Osteoblast (primary cell): ENCODE results near the gene CACNA1C. TPM values are rescaled to one million over a fixed set of nuclear protein-coding genes. Genes with fewer than 3 reads are reported as not detected.

Source experiments
- DNase-seq: peaks from one replicate; pipeline ENCODE4 v3.0.0; 2011; ENCODE audit warnings: low spot score, mixed read lengths; ENCODE audit not compliant: insufficient read length; ENCODE audit errors: missing footprints
- H2AFZ ChIP-seq: 2 replicates; pipeline ENCODE4 v1.6.0; 2011; ENCODE audit warnings: mild to moderate bottlenecking, low read length
- H3K27ac ChIP-seq: 2 replicates; pipeline ENCODE4 v1.5.1; 2011; ENCODE audit warnings: mild to moderate bottlenecking, low read depth, low read length, moderate library complexity
- H3K27me3 ChIP-seq: 2 replicates; pipeline ENCODE4 v1.6.0; 2012; ENCODE audit warnings: mild to moderate bottlenecking, control low read depth, inconsistent platforms, low read length, moderate library complexity; ENCODE audit not compliant: insufficient read depth
- H3K36me3 ChIP-seq: 2 replicates; pipeline ENCODE4 v1.5.1; 2011; ENCODE audit warnings: mild to moderate bottlenecking, low read length, control low read depth, moderate library complexity; ENCODE audit not compliant: insufficient read depth
- H3K4me1 ChIP-seq: 2 replicates; pipeline ENCODE4 v1.5.1; 2011; ENCODE audit warnings: mild to moderate bottlenecking, low read length, control low read depth, moderate library complexity; ENCODE audit not compliant: insufficient read depth
- H3K4me2 ChIP-seq: 2 replicates; pipeline ENCODE4 v1.6.0; 2011; ENCODE audit warnings: mild to moderate bottlenecking, low read length; ENCODE audit not compliant: insufficient read depth
- H3K4me3 ChIP-seq: fragments of 200-600 bp; sonication (generic); 3 replicates; pipeline ENCODE4 v1.5.1; 2012; ENCODE audit warnings: mild to moderate bottlenecking, low read length, inconsistent platforms; ENCODE audit not compliant: insufficient read depth
- H3K79me2 ChIP-seq: 2 replicates; pipeline ENCODE4 v1.6.0; 2012; ENCODE audit warnings: mild to moderate bottlenecking, low read length, control low read depth, inconsistent platforms; ENCODE audit not compliant: insufficient read depth
- H3K9me3 ChIP-seq: 2 replicates; pipeline ENCODE4 v1.5.1; 2011; ENCODE audit warnings: low read depth, low read length, control low read depth
- H4K20me1 ChIP-seq: 2 replicates; pipeline ENCODE4 v1.6.0; 2012; ENCODE audit warnings: mild to moderate bottlenecking, low read length, control low read depth; ENCODE audit not compliant: insufficient read depth
- CTCF ChIP-seq: IDR thresholded peaks from 2 replicates; pipeline ENCODE4 v1.5.1; 2011; ENCODE audit warnings: mild to moderate bottlenecking, low read depth, low read length, moderate library complexity; ENCODE audit errors: extremely low read depth
- total RNA-seq: library from RNA; depleted of rRNA; stranded (reverse); fragments of >200 nt; gene quantifications from 2 replicates; pipeline ENCODE4 v1.2.3, GENCODE V29; 2012

CACNA1C gene
- total RNA-seq, 1 donor: 19.2 TPM

- TF ChIP-seq CTCF: no peak
- no peak overlapping the region for H2AFZ ChIP-seq
- H3K4me3 ChIP-seq: no peak overlapping the region
- no peak overlapping the region for H3K4me2 ChIP-seq
- H3K9me3 ChIP-seq: no peaks in the 10 kb centered on the region
- H3K27ac ChIP-seq: no peak overlapping the region
- no peak for DNase-seq
- H3K4me1 ChIP-seq: peaks cover 17% of the 10 kb centered on the region
- no peaks in the 10 kb centered on the region for H3K79me2 ChIP-seq
- peaks cover 45% of the 10 kb centered on the region for H4K20me1 ChIP-seq
- no peaks in the 10 kb centered on the region for H3K27me3 ChIP-seq
- no peaks in the 10 kb centered on the region for H3K36me3 ChIP-seq
These were observed 376.2 kb downstream of the CACNA1C start for GRCh38 chr12:2429032-2429431.

GRCh38 chr12:2431810-2432209, 379.0 kb downstream of the CACNA1C start:
- Histone ChIP-seq H4K20me1 (peaks cover 53% of the 10 kb centered on the region), H3K9me3 (no peaks in the 10 kb centered on the region), H3K36me3 (no peaks in the 10 kb centered on the region), H3K79me2 (no peaks in the 10 kb centered on the region), H3K4me2 (no peak overlapping the region), H3K4me1 (peaks cover 23% of the 10 kb centered on the region), H2AFZ (no peak overlapping the region), H3K27me3 (no peaks in the 10 kb centered on the region), H3K4me3 (no peak overlapping the region), H3K27ac (no peak overlapping the region)
- DNase-seq: peak; percentile 86
- no peak for TF ChIP-seq CTCF

GRCh38 chr12:2432856-2433255, 380.1 kb downstream of the CACNA1C start:
- H3K4me3 ChIP-seq: no peak overlapping the region
- no peak for DNase-seq
- no peaks in the 10 kb centered on the region for H3K27me3 ChIP-seq
- no peaks in the 10 kb centered on the region for H3K9me3 ChIP-seq
- H2AFZ ChIP-seq: no peak overlapping the region
- peaks cover 57% of the 10 kb centered on the region for H4K20me1 ChIP-seq
- H3K4me1 ChIP-seq: peaks cover 23% of the 10 kb centered on the region
- TF ChIP-seq CTCF: no peak
- H3K79me2 ChIP-seq: peaks cover under 1% of the 10 kb centered on the region
- no peaks in the 10 kb centered on the region for H3K36me3 ChIP-seq
- no peak overlapping the region for H3K27ac ChIP-seq
- H3K4me2 ChIP-seq: no peak overlapping the region

- Histone ChIP-seq H3K27ac (no peak overlapping the region), H3K4me2 (no peak overlapping the region), H4K20me1 (peaks cover 65% of the 10 kb centered on the region), H3K9me3 (no peaks in the 10 kb centered on the region), H3K4me3 (no peak overlapping the region), H3K36me3 (no peaks in the 10 kb centered on the region), H3K4me1 (peaks cover 17% of the 10 kb centered on the region), H3K79me2 (peaks cover 3% of the 10 kb centered on the region), H3K27me3 (no peaks in the 10 kb centered on the region), H2AFZ (no peak overlapping the region)
- no peak for DNase-seq
- no peak for TF ChIP-seq CTCF
These were observed 382.7 kb downstream of the CACNA1C start for GRCh38 chr12:2435511-2435910.
